Mucosa of descending colon (tissue), 3 donors: Measurements from ENCODE around the gene METTL17. TPM values are rescaled to one million over a fixed set of nuclear protein-coding genes. Genes with fewer than 3 reads are reported as not detected.

Experiments used
- ATAC-seq: fragments of 200-7000 bp; cut with Tn5 transposase; one replicate; pipeline ENCODE4 v1.9.1; 2020; ENCODE audit warnings: mild to moderate bottlenecking, moderate library complexity
- DNase-seq, 3 donors: peaks; one replicate each; pipeline ENCODE4 v3.0.0-alpha.2; 2020
- H3K36me3 ChIP-seq: fragments of 200-600 bp; one replicate; pipeline ENCODE4 v1.8.0; 2021; ENCODE audit warnings: low read depth, mild to moderate bottlenecking
- H3K4me1 ChIP-seq: fragments of 200-600 bp; one replicate; pipeline ENCODE4 v1.8.0; 2021; ENCODE audit warnings: low read depth, mild to moderate bottlenecking
- H3K4me3 ChIP-seq: fragments of 200-600 bp; one replicate; pipeline ENCODE4 v1.8.0; 2021; ENCODE audit warnings: mild to moderate bottlenecking
- H3K9me3 ChIP-seq: fragments of 200-600 bp; one replicate; pipeline ENCODE4 v1.8.0; 2021; ENCODE audit warnings: mild to moderate bottlenecking
- CTCF ChIP-seq: fragments of 200-600 bp; IDR thresholded peaks from one replicate; pipeline ENCODE4 v1.8.0; 2022; ENCODE audit warnings: antibody characterized with exemption, mild to moderate bottlenecking
- intact Hi-C, 2 donors: fragments of 100-400 bp; cut with DNase I in 1 of 2; cut with micrococcal nuclease in 1 of 2; formaldehyde crosslinking; loops; one replicate each; pipeline versions ENCODE4 v1.11.0 to v1.11.1; 2022; cut with DNase I, micrococcal nuclease
- total RNA-seq, 3 donors: library from RNA; stranded (reverse); fragmentation: NEBNext Ultra II Directional in 2 of 3; extraction: Animal tissue kit (Norgen Biotek cat#: 25700) in 2 of 3; gene quantifications; one replicate each; pipeline versions ENCODE4 v1.2.1 to v1.2.4, GENCODE V29; 2021 to 2023
- donor health status: DM: no; HTN: no; CAD: no; lungs with moderate emphysema.
- donor health status: DM: no; HTN: no; CAD: no.
- donor health status: DM: no; HTN: yes; CAD: no.

METTL17 gene
- total RNA-seq, 3 donors from 2014 or later, result 61.1 to 87.3 (median 73.1) TPM

DNA sequence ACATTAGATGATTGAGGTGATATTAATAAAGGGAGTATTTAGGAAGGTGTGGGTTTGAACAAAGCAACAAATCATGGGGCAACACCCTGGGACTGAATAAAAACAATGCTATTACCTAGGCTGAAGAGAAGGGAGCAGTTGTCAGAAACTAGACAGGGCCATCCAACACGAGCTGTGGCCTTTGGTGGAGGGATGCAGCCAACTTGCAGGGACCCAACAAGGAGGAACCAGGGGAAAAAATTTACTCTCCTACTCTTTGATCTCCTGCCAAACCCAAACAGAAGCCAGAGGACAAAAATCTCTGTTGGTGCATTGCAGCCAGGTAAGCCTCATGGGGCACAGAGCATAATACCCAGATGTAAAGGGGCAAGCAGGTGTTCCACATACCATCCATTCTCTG, 21.4 kb downstream of the METTL17 start:
- DNase-seq, result no peak
- Histone ChIP-seq H3K4me3 (no peak overlapping the region), H3K9me3 (no peaks in the 10 kb centered on the region), H3K36me3 (no peaks in the 10 kb centered on the region), H3K4me1 (peaks cover 8% of the 10 kb centered on the region)
- intact Hi-C loops, result loop anchor here in 1 of 2 donors (10.0 kb wide), 1 partner anchor 84 kb away; the partner anchor contains the start of gene ZNF219
- ATAC-seq, result no peak
- TF ChIP-seq CTCF, result no peak

GRCh38 chr14:21014761-21015190, 25.0 kb downstream of the METTL17 start:
- ATAC-seq, result peak; percentile 93
- H3K4me3 ChIP-seq, result no peak overlapping the region
- no peaks in the 10 kb centered on the region for H3K9me3 ChIP-seq
- no peaks in the 10 kb centered on the region for H3K36me3 ChIP-seq
- intact Hi-C loops, result loop anchor here in 1 of 2 donors (10.0 kb wide), 1 partner anchor 80 kb away; the partner anchor contains the start of gene ZNF219
- H3K4me1 ChIP-seq, result no peaks in the 10 kb centered on the region
- DNase-seq, result peak in 2 of 3 donors; percentile 80 to 96
- TF ChIP-seq CTCF, result peak; percentile 75

GRCh38 chr14:21015312-21015711, 25.5 kb downstream of the METTL17 start:
- ATAC-seq (no peak), DNase-seq (no peak)
- intact Hi-C loops, result loop anchor here in 1 of 2 donors (10.0 kb wide), 1 partner anchor 79 kb away; the partner anchor contains the start of gene ZNF219
- Histone ChIP-seq H3K36me3 (no peaks in the 10 kb centered on the region), H3K4me3 (no peak overlapping the region), H3K9me3 (no peaks in the 10 kb centered on the region), H3K4me1 (no peaks in the 10 kb centered on the region)
- TF ChIP-seq CTCF, result no peak

DNA sequence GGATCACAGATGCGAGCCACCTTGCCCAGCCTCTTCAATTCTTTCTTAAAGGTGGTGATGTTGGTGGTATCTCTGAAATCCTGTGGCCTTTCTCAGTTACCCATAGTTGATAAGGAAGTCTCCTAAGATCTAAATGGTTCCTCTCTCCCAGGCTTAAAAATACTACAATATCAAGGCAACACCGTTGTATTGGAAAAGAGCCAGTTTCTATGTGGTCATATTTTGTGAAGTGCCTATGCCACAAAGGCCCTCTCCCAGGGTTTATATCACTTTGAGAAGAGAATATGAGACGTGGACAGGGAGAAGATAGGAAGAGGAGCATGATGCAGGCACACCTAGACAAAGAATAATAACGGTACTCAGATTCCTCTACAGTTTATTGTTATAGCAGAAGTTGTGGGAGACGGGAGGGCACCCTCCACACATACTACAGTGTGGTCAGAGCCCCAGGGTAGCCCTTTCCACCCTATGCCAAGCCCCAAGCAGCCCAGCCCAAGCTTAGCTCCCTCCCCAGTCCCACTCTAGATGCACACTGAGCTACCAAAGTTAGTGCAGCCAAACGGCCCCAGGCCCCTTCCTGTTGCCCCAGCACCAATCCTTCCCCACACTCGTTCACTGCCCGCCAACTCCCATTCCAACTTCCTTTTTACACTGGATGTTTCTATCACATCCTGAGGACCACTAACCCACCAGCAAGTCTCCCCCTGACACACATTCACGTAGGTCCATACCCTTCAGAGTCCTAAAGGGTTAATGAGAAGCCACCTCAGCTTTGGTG, 26.8 kb downstream of the METTL17 start:
- Histone ChIP-seq H3K4me3 (no peak overlapping the region), H3K9me3 (no peaks in the 10 kb centered on the region), H3K4me1 (no peaks in the 10 kb centered on the region), H3K36me3 (no peaks in the 10 kb centered on the region)
- intact Hi-C loops, result loop anchor here in 1 of 2 donors (10.0 kb wide), 1 partner anchor 78 kb away; the partner anchor contains the start of gene ZNF219
- TF ChIP-seq CTCF, result no peak
- DNase-seq, result no peak
- no peak for ATAC-seq

GRCh38 chr14:21017528-21018245, 27.9 kb downstream of the METTL17 start:
- intact Hi-C loops, result loop anchor here in 1 of 2 donors (10.0 kb wide), 1 partner anchor 77 kb away; the partner anchor contains the start of gene ZNF219

More at GRCh38 chr14:21017528-21018245, 27.9 kb downstream of the METTL17 start:
- no peaks in the 10 kb centered on the region for H3K9me3 ChIP-seq
- no peak for ATAC-seq
- no peak for TF ChIP-seq CTCF
- H3K4me3 ChIP-seq, result no peak overlapping the region
- no peak for DNase-seq
- H3K36me3 ChIP-seq, result no peaks in the 10 kb centered on the region
- no peaks in the 10 kb centered on the region for H3K4me1 ChIP-seq
